SH-SY5Y (cell line): ENCODE measurements around the gene SLC2A13.

Source experiments
- GATA2 ChIP-seq: IDR thresholded peaks from 2 replicates; pipeline ENCODE4 v1.6.1; 2011; ENCODE audit warnings: mild to moderate bottlenecking, low read depth, low read length
- GATA3 ChIP-seq: IDR thresholded peaks from 2 replicates; pipeline ENCODE4 v1.6.1; 2011; ENCODE audit warnings: low read depth, mild to moderate bottlenecking, low read length, moderate library complexity

- TF ChIP-seq GATA2, result no peak
- TF ChIP-seq GATA3, result no peak
Observed at GRCh38 chr12:39872425-39872824, 233.5 kb downstream of the SLC2A13 start.
